IPS DF 19.7 (cell line): ENCODE data around the gene RBP7.
"Not testable (repeated sequence)": the region's sequence is repeated elsewhere in the genome, so short reads cannot be mapped to it uniquely, and the experiment has no call there.

Experiments
- DNase-seq: peaks from one replicate; pipeline ENCODE4 v3.0.0-alpha.2; 2013; ENCODE audit warnings: low read depth, low spot score

The RBP7 gene

DNA sequence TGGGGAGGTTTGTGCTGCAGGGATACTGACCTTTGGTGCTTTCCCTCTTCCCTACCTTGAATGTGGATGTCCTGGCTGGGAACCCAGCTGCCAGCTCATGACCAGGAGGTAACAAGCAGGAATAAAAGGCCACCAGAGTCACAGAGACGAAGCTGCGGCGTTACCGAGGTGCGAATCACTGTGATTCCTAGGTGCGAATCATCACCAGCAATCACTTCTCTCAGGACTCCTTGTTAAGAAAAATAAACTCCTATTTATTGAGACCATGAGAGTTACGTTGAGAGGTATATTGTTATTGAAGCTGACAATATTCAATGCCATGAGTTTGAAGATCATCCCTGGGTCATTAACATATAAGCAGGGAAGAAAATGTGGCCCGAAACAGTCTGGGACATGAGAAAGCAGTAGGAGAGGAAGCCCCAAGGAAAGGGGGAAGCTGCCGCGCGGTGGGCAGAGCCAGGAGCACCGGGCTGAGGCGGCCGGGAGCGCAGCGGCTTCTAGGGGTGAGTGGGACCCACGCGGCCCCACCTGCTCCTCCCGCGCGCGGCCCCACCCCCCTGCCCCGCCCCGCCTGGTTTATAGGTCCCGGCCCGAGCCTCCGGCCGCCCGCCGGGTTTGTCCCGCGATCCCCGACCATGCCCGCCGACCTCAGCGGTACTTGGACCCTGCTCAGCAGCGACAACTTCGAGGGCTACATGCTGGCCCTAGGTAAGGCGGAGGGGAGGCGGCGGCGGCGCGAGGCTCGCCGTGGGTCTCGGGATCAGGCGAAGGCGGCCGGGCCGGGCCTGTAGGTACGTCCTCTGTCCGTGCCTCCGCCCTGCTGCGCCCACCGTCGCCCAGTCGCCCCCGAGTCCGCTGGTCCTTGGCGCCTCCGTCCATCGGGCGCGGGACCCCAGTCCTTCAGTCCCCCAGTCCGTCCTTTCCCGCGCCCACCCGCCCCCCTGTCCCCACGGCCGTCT, at the start of gene RBP7:
TSS of gene RBP7 (plus strand) at position 605 of the 959 bp plus-strand sequence. CDS start at position 636, 31 bp downstream.
- DNase-seq: no peak

DNA sequence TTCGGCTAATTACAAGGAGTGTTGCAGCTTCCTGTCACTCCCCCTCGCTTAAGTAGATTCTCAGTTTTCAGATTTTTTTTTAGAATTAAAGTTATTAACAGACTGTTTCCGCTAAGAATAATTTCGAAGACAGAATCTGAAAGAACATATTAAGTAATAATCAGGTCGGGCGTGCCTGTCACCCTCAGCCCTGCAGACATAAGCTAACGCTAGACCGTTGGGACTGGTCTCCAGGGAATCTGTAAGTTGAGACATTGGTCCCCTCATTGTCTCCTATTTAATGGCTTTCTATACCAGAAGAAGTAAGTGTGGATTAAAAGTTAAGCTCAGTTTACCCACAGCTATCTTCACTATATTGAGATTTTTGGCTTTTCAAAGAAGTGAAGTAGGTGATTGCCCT, 39.3 kb upstream of the RBP7 start:
- no peak for DNase-seq

DNA sequence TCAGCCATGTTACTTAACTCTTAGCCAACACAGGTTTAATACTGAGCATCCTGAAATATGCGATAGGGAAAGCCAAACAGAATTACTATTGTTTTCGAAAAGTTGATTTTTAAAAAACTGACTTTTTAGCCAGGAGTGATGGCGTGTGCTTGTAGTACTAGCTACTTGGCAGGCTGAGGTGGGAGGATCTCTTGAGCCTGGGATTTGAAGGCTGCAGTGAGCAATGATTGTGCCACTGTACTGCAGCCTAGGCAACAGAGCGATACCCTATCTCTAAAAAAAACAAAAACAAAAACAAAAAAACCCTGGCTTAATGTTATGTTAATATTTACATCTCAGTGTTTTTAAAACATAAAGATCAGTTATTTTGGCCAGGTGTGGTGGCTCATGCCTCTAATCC, 37.0 kb upstream of the RBP7 start:
- DNase-seq: no peak

DNA sequence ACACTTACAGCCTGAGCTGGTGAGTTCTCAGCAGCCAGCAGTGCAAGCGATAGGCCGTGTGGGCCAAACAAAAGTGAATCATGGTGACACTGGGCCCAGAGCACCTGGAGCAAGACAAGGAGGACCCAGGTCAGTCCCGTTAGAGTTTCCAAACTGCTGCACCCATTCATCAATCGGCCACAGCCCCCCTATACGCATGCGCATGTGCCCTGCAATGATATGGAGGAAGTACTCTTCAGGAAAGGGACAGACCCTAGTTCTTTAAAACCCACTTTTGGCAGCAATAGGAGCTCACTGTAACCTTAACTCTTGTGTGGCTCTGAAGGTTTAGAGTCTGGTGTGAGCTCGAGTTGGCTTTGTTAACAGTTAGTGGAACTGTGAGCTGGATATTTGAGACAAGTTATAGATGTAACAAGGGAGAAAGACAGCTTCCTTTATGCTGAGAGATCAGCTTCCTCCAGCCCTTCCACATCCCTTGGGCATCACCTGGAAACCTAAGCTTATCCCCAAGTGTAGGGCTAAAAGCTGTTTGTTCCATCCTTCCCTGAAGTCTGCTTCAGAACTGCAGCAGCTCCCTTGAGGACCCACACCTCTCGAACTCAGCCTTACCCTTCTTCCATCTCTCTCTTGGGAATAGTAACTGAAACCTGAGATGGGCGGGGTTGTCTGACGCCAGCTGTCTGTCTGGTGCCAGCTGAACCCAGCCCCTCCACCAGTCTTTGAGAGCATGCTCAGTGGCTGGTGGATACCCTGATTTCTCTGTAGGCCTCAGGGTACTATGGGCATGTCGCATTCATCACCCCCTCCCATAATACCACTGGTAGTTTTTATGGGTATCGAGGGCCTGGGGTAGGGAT, 36.1 kb upstream of the RBP7 start:
- no peak for DNase-seq

DNA sequence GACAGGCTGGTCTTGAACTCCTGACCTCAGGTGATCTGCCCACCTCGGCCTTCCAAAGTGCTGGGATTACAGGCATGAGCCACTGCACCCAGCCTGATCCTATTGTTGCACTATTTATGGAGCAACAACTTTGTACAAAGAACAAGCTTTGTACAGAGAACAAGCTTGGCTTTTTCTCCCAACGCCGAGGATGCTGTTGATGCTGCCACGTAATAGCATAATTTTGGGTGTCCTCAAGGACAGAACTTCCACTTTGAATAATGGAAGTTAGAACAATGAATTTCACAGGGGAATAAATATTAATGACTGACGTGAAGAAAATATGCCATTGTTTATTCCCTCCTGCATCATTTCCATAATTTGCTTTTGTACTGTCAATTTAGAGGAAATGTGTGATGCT, 12.8 kb upstream of the RBP7 start:
- no peak for DNase-seq

DNA sequence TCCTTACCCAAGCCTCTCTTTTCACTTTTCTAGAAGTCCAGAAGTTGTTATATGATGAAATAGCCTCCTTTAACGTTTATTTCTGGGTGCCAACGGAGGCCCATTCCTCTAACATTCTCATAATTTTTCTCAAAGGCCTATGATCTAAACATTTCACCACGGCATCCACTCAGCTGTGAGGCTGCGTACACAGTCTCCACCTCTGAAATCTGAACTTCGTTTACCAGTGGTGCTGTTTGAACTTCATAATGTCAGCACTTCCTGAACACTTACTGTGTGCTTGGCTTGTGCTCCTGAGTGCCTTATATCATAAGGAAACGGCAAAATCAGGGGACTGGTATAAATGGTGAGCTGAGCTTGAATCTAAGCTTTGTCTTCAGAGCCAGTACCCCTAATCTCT, 12.0 kb upstream of the RBP7 start:
- DNase-seq: no peak

GRCh38 chr1:9989773-9990172, 7.3 kb upstream of the RBP7 start:
- no peak for DNase-seq

GRCh38 chr1:9990944-9991343, 6.1 kb upstream of the RBP7 start:
- DNase-seq: no peak

GRCh38 chr1:9992910-9993309, 4.1 kb upstream of the RBP7 start:
- DNase-seq: no peak

GRCh38 chr1:9993561-9994075, 3.4 kb upstream of the RBP7 start:
- DNase-seq: no peak

- DNase-seq: no peak
These were observed 4.1 kb downstream of the RBP7 start for GRCh38 chr1:10001016-10001665.

DNA sequence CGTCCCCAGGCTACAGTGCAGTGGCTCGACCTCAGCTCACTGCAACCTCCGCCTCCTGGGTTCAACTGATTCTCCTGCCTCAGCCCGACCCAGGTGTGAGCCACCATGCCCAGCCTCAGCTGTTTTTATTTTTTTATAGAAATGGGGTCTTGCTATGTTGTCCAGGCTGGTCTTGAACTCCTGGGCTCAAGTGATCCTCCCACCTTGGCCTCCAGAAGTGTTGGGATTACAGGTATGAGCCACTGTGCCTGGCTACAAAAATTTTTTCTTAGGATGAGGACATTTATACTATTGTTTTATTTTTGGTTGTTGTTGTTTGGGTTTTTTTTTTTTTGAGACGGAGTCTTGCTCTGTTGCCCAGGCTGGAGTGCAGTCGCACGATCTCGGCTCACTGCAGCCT, 8.2 kb downstream of the RBP7 start:
- not testable (repeated sequence) for DNase-seq

GRCh38 chr1:10007169-10007568, 10.1 kb downstream of the RBP7 start:
- no peak for DNase-seq

- DNase-seq: no peak
These were observed 17.0 kb downstream of the RBP7 start for GRCh38 chr1:10014016-10014415.

DNA sequence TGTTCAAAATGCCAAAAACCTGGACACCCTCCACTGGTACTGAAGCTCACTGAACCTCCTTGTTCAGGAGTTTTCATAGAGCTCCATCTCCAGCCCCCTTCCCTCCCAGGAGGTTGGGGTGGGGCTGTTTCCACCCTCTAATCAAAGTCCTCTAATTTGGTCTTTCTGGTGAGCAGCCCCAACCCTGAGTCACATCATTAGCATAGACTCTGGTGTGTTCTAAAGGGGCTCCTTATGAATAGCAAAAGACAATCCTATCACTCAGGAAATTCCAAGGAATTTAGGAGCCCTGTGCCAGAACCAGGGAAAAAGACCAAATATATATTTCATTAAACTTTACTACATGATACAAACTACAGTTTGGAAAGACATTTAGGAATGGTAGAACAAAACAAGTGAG, 22.5 kb downstream of the RBP7 start:
- DNase-seq: no peak

DNA sequence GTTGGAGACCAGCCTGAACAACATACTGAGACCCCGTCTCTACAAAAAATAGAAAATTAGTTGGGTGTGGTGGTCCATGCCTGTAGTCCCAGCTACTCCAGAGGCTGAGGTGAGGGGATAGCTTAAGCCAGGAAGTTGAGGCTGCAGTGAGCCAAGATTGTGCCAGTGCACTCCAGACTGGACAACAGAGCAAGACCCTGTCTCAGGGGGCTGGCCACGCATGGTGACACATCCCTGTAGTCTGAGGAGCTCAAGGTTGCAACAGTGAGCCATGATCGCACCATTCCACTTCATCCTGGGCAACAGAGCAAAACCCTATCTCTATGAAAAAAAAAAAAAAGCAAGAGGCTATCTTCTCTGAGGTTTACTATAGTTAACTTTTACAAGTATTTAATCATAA, 23.1 kb downstream of the RBP7 start:
- DNase-seq: no peak

DNA sequence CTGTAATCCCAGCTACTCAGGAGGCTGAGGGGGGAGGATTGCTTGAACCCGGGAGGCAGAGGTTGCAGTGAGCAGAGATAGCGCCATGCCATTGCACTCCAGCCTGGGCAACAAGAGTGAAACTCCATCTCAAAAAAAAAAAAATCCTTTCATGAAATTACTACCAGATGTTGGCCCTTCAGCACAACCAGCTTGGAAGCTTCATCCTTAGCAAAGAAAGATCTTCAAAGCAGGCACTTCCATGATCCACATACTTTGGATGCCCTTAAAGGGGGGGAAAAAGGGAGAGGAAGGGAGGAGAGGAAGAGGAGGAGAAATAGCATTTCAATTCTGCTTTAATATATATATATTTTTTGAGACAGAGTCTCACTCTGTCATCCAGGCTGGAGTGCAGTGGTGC, 23.6 kb downstream of the RBP7 start:
- not testable (repeated sequence) for DNase-seq

GRCh38 chr1:10021992-10022391, 25.0 kb downstream of the RBP7 start:
- not testable (repeated sequence) for DNase-seq

DNA sequence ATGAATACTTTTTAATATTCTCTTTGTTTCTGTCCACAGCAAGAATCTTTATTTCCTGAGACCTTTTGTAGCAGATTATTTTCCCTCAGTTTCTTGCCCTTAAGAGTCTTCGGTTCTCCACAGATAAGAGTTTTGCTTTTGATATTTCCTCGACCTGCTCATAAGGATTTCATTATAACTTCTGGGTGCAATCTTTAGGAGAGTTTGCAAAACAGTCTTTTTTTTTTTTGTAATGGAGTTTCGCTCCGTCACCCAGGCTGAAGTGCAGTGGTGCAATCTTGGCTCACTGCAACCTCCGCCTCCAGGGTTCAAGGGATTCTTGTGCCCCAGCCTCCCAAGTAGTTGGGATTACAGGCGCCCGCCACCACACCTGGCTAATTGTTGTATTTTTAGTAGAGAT, 25.6 kb downstream of the RBP7 start:
- no peak for DNase-seq

GRCh38 chr1:10025354-10025753, 28.3 kb downstream of the RBP7 start:
- DNase-seq: no peak

DNA sequence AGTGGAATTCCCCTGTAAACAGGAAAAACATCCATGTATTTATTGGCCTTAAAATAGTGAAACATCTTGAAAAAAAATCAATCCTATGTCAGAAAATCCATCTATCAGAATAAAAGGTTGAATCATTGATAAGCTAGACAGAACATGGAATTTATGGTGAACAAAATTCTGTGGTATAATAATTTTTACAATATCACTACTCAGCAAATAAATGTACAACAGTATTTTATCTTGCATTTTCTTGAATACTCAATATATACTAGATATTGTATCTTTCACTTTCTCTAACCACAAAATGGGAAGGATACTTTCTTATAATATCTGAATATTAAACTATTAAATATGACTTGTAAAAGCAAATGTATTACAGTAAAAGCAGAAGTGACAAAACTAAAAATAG, 30.0 kb downstream of the RBP7 start:
- DNase-seq: no peak
